ENCODE measurements around the gene FCHSD1.
A peak's percentile ranks its signal among the peaks of the same experiment; 100 is the strongest.

GRCh38 chr5:141636413-141637122 is 14.7 kb downstream of the FCHSD1 start, which contains the start of the genes HDAC3 and RELL2:
- TF ChIP-seq CTCF (IDR thresholded peaks at IDR 0.05 in 8 of 11, conservative IDR thresholded peaks at IDR 0.05 in 3 of 11) (peak in 3 of 11 experiments; percentile 11 to 22 (median 14)), POLR2A (IDR thresholded peaks at IDR 0.05) (peak in 2 of 3 donors; percentile 50 to 81)

Data from spleen (tissue), 7 donors.